ENCODE measurements around the gene MELTF. TPM values are rescaled to one million over a fixed set of nuclear protein-coding genes. Genes with fewer than 3 reads are reported as not detected.

Gene MELTF
- polyA plus RNA-seq, 2 of the 4 experiments (the other 2 are of a cell fraction), result 10.5 to 23.4 TPM

DNA sequence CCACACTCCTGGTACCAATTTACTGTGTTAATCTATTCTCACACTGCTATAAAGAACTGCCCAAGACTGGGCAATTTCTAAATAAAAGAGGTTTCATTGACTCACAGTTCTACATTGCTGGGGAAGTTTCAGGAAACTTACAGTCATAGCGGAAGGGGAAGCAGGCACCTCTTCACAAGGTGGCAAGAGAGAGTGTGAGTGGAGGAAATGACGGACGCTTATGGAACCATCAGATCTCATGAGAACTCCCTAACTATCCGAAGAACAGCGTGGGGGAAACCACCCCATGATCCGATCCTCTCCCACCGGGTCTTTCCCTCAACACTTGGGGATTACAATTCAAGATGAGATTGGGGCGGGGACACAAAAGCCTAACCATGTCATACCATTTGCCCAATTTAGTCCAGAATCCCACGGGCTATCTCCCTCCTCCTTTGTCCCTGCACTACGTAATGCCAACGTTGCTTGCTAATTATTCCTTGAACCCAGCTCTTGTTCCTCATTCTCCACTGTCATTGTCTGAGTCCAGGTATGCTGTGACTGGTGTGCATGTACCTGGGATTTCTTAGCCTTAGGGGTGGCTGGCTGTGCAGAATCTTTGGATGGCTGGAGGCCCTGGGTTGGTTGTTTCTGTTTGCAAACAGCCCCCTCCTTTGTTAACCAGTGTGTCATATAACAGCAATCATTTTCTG is 64.4 kb downstream of the MELTF start:
- no peak overlapping the region for H3K27ac ChIP-seq
- FAIRE-seq, result no peak
- no peak overlapping the region for H3K4me2 ChIP-seq
- ATAC-seq, result no peak
- H3K4me3 ChIP-seq, result no peak overlapping the region
- H3K4me1 ChIP-seq, result no peaks in the 10 kb centered on the region
- H3K9me3 ChIP-seq, result no peaks in the 10 kb centered on the region
- 92% methylated on average over 11 of the region's 11 CpGs for WGBS (ENCODE audit: missing lambda C conversion rate)
- ChIA-PET POLR2A (no interaction called here), CTCF (interaction anchor here (0.6 kb wide), 1 partner anchor 12 kb away, joined by 3 read pairs; no protein-coding TSS in a partner anchor)
- no peak for DNase-seq (ENCODE audit: low read depth in 1 of 2, low spot score in 1 of 2)
- no peak for TF ChIP-seq NFE2L2 (conservative IDR thresholded peaks at IDR 0.05; ENCODE audit: low read length)

- TF ChIP-seq TP53 (CRISPR knock-in tag; IDR thresholded peaks at IDR 0.05) (no peak), ZSCAN20 (CRISPR knock-in tag; IDR thresholded peaks at IDR 0.05) (no peak), NFE2L2 (conservative IDR thresholded peaks at IDR 0.05; ENCODE audit: low read length) (no peak), HEYL (CRISPR knock-in tag; IDR thresholded peaks at IDR 0.05) (no peak), ZFP36 (IDR thresholded peaks at IDR 0.05; ENCODE audit: borderline replicate concordance, partially characterized antibody) (no peak), NR3C1 (IDR thresholded peaks at IDR 0.05) (no peak), HES2 (IDR thresholded peaks at IDR 0.05) (no peak), TFCP2L1 (CRISPR knock-in tag; IDR thresholded peaks at IDR 0.05) (no peak), FOSL2 (IDR thresholded peaks at IDR 0.05) (no peak), FOSL2 (CRISPR knock-in tag; IDR thresholded peaks at IDR 0.05) (no peak), CBX2 (IDR thresholded peaks at IDR 0.05; ENCODE audit: borderline replicate concordance, low read depth) (no peak), CHD2 (IDR thresholded peaks at IDR 0.05; ENCODE audit: low read length, partially characterized antibody) (no peak), HOXB5 (CRISPR knock-in tag; IDR thresholded peaks at IDR 0.05) (no peak), USF2 (IDR thresholded peaks at IDR 0.05) (no peak), SMC3 (IDR thresholded peaks at IDR 0.05) (no peak), EHMT2 (IDR thresholded peaks at IDR 0.05; ENCODE audit: low read depth) (no peak), FOSB (CRISPR knock-in tag; IDR thresholded peaks at IDR 0.05) (no peak), BHLHE40 (IDR thresholded peaks at IDR 0.05; ENCODE audit: low read depth, low read length) (no peak), CBX8 (IDR thresholded peaks at IDR 0.05) (no peak)
- TF ChIP-seq, protein P1, sequence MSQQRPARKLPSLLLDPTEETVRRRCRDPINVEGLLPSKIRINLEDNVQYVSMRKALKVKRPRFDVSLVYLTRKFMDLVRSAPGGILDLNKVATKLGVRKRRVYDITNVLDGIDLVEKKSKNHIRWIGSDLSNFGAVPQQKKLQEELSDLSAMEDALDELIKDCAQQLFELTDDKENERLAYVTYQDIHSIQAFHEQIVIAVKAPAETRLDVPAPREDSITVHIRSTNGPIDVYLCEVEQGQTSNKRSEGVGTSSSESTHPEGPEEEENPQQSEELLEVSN (IDR thresholded peaks at IDR 0.05; ENCODE audit: borderline replicate concordance, low read depth), result no peak
- TF ChIP-seq, protein P2, sequence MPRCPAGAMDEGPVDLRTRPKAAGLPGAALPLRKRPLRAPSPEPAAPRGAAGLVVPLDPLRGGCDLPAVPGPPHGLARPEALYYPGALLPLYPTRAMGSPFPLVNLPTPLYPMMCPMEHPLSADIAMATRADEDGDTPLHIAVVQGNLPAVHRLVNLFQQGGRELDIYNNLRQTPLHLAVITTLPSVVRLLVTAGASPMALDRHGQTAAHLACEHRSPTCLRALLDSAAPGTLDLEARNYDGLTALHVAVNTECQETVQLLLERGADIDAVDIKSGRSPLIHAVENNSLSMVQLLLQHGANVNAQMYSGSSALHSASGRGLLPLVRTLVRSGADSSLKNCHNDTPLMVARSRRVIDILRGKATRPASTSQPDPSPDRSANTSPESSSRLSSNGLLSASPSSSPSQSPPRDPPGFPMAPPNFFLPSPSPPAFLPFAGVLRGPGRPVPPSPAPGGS (IDR thresholded peaks at IDR 0.05), result no peak
- H3K4me3 ChIP-seq, result no peak overlapping the region
- no peak overlapping the region for H3K4me2 ChIP-seq
- ATAC-seq (no peak), DNase-seq (ENCODE audit: low read depth in 1 of 2, low spot score in 1 of 2) (no peak), FAIRE-seq (no peak)
- WGBS (ENCODE audit: missing lambda C conversion rate), result 100% methylated on average over 2 of the region's 2 CpGs
- CTCF ChIA-PET, result interaction anchor here (1.2 kb wide), 1 partner anchor 10 kb away, joined by 6 read pairs; no protein-coding TSS in a partner anchor
- no peaks in the 10 kb centered on the region for H3K9me3 ChIP-seq
- POLR2A ChIA-PET, result no interaction called here
- H3K27ac ChIP-seq, result no peak overlapping the region
- no peaks in the 10 kb centered on the region for H3K4me1 ChIP-seq
These were observed 66.0 kb downstream of the MELTF start for GRCh38 chr3:196963631-196963953.

GRCh38 chr3:196962930-196963630 is 66.5 kb downstream of the MELTF start:
- H3K4me1 ChIP-seq, result no peaks in the 10 kb centered on the region
- 92% methylated on average over 10 of the region's 10 CpGs for WGBS (ENCODE audit: missing lambda C conversion rate)
- H3K4me2 ChIP-seq, result no peak overlapping the region
- H3K4me3 ChIP-seq, result no peak overlapping the region
- CTCF ChIA-PET, result interaction anchor here (1.2 kb wide), 1 partner anchor 10 kb away, joined by 6 read pairs; no protein-coding TSS in a partner anchor
- no peak overlapping the region for H3K27ac ChIP-seq
- no peaks in the 10 kb centered on the region for H3K9me3 ChIP-seq
- no peak for FAIRE-seq
- DNase-seq (ENCODE audit: low read depth in 1 of 2, low spot score in 1 of 2), result no peak
- POLR2A ChIA-PET, result no interaction called here
- no peak for ATAC-seq
- no peak for TF ChIP-seq KDM1A (IDR thresholded peaks at IDR 0.05; ENCODE audit: low read depth)
- TF ChIP-seq GATA3 (IDR thresholded peaks at IDR 0.05; ENCODE audit: borderline replicate concordance), result no peak
- TF ChIP-seq, protein P3, sequence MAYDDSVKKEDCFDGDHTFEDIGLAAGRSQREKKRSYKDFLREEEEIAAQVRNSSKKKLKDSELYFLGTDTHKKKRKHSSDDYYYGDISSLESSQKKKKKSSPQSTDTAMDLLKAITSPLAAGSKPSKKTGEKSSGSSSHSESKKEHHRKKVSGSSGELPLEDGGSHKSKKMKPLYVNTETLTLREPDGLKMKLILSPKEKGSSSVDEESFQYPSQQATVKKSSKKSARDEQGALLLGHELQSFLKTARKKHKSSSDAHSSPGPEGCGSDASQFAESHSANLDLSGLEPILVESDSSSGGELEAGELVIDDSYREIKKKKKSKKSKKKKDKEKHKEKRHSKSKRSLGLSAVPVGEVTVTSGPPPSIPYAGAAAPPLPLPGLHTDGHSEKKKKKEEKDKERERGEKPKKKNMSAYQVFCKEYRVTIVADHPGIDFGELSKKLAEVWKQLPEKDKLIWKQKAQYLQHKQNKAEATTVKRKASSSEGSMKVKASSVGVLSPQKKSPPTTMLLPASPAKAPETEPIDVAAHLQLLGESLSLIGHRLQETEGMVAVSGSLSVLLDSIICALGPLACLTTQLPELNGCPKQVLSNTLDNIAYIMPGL (CRISPR knock-in tag; IDR thresholded peaks at IDR 0.05; ENCODE audit: borderline replicate concordance), result no peak
- no peak for TF ChIP-seq CEBPB (IDR thresholded peaks at IDR 0.05)
- no peak for TF ChIP-seq POLR2AphosphoS2 (conservative IDR thresholded peaks at IDR 0.05; ENCODE audit: low read length)
- TF ChIP-seq NFE2L2 (conservative IDR thresholded peaks at IDR 0.05; ENCODE audit: low read length), result no peak
- no peak for TF ChIP-seq TP53 (CRISPR knock-in tag; IDR thresholded peaks at IDR 0.05)
- no peak for TF ChIP-seq MYC (IDR thresholded peaks at IDR 0.05; ENCODE audit: borderline replicate concordance, low read length)
- TF ChIP-seq CBX2 (IDR thresholded peaks at IDR 0.05; ENCODE audit: borderline replicate concordance, low read depth), result no peak
- TF ChIP-seq KDM5A (IDR thresholded peaks at IDR 0.05), result no peak
- TF ChIP-seq, protein P4, sequence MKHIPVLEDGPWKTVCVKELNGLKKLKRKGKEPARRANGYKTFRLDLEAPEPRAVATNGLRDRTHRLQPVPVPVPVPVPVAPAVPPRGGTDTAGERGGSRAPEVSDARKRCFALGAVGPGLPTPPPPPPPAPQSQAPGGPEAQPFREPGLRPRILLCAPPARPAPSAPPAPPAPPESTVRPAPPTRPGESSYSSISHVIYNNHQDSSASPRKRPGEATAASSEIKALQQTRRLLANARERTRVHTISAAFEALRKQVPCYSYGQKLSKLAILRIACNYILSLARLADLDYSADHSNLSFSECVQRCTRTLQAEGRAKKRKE (CRISPR knock-in tag; IDR thresholded peaks at IDR 0.05; ENCODE audit: low read depth), result no peak
- no peak for TF ChIP-seq BHLHE40 (IDR thresholded peaks at IDR 0.05; ENCODE audit: low read depth, low read length)

Measured in A549 (cell line).